ENCODE measurements around the gene TRERF1.

GRCh38 chr6:42365021-42365420 is 86.7 kb downstream of the TRERF1 start:
- TF ChIP-seq POLR2A (IDR thresholded peaks at IDR 0.05; ENCODE audit: low read depth, low read length), result no peak
- no peak for TF ChIP-seq POLR2AphosphoS5 (IDR thresholded peaks at IDR 0.05; ENCODE audit: low read depth, low read length)
